HCT116 (cell line): Measurements from ENCODE around the gene TUBD1. TPM values are rescaled to one million over a fixed set of nuclear protein-coding genes. Genes with fewer than 3 reads are reported as not detected.

Source experiments
- ATAC-seq: fragments of 200-7000 bp; cut with Tn5 transposase; 2 replicates; pipeline ENCODE4 v1.9.1; 2020; ENCODE audit warnings: mild to moderate bottlenecking, moderate library complexity
- BruUV-seq: library from RNA; stranded (reverse); fragments of 400-500 nt; replicated peaks from 2 replicates; lab custom pipeline; 2021; lab: Mats Ljungman, UMichigan
- CTCF ChIA-PET: fragments of 300-600 bp; sonication (Branson Sonifier 250); formaldehyde crosslinking; loops from one replicate; lab custom pipeline; 2021; ENCODE audit warnings: antibody characterized with exemption; lab: Charles Lee
- POLR2A ChIA-PET: fragments of 300-600, 350-600 bp; sonication (Branson Sonifier 250); formaldehyde crosslinking; loops from one replicate; lab custom pipeline; 2021; ENCODE audit warnings: antibody characterized with exemption; lab: Charles Lee
- RAD21 ChIA-PET, 2 experiments: fragments of 300-600 bp; sonication (Branson Sonifier 250); formaldehyde crosslinking; loops; one replicate each; lab custom pipeline; 2023; ENCODE audit warnings: low total read pairs in 2 of 2; ENCODE audit not compliant: uncharacterized antibody in 2 of 2, unreplicated experiment in 2 of 2, low non-redundant PET in 1 of 2; lab: Charles Lee
- DNase-seq: peaks from one replicate; pipeline ENCODE4 v3.0.0-alpha.2; 2010; ENCODE audit warnings: low read depth, low spot score
- H2AFZ ChIP-seq: fragments of 200-600 bp; shearing (Covaris generic), sonication (generic); 2 replicates; pipeline ENCODE4 v1.6.1; 2017; ENCODE audit warnings: low read depth, mixed run types, mixed read lengths, antibody characterized with exemption, low read length; ENCODE audit not compliant: poor library complexity, severe bottlenecking
- H3K27ac ChIP-seq: 2 replicates; pipeline ENCODE4 v1.5.1; 2012; ENCODE audit warnings: low read depth, low read length
- H3K27me3 ChIP-seq: fragments of 200-600 bp; sonication (generic); 2 replicates; pipeline ENCODE4 v1.6.1; 2016; ENCODE audit warnings: mixed run types, low read length, mixed read lengths; ENCODE audit not compliant: insufficient read depth
- H3K36me3 ChIP-seq, 2 experiments: fragments of 200-500 bp in 1 of 2; fragments of 200-600 bp in 1 of 2; sonication (Bioruptor generic) in 1 of 2; sonication (generic) in 1 of 2; 2 replicates each; pipeline versions ENCODE4 v1.5.1 to v1.6.1; 2014 to 2016; ENCODE audit warnings: low read length in 2 of 2, inconsistent platforms in 1 of 2, mixed read lengths in 1 of 2, mixed run types in 1 of 2; ENCODE audit not compliant: insufficient read depth in 2 of 2, control insufficient read depth in 1 of 2
- H3K4me1 ChIP-seq, 2 experiments: fragments of 200-600 bp in 1 of 2; sonication (generic) in 1 of 2; 2 replicates each; pipeline versions ENCODE4 v1.5.1 to v1.6.1; 2012 to 2017; ENCODE audit warnings: low read length in 2 of 2, inconsistent platforms in 1 of 2, mild to moderate bottlenecking in 1 of 2, mixed read lengths in 1 of 2, mixed run types in 1 of 2, moderate library complexity in 1 of 2; ENCODE audit not compliant: insufficient read depth in 2 of 2, control insufficient read depth in 1 of 2
- H3K4me2 ChIP-seq: fragments of 200-600 bp; sonication (generic); 2 replicates; pipeline ENCODE4 v1.6.1; 2017; ENCODE audit warnings: mixed run types, low read length, mixed read lengths
- H3K4me3 ChIP-seq, 2 experiments: fragments of 200-600 bp in 1 of 2; sonication (generic) in 1 of 2; replicated peaks in 1 of 2; 2 replicates each; pipeline ENCODE4 v1.5.1; 2011 to 2016; ENCODE audit warnings: low read length in 2 of 2, control low read depth in 1 of 2, low read depth in 1 of 2, mild to moderate bottlenecking in 1 of 2, mixed read lengths in 1 of 2, mixed run types in 1 of 2
- H3K79me2 ChIP-seq: fragments of 200-600 bp; sonication (generic); 2 replicates; pipeline ENCODE4 v1.6.1; 2017; ENCODE audit warnings: mild to moderate bottlenecking, mixed run types, low read length, moderate library complexity, mixed read lengths; ENCODE audit not compliant: insufficient read depth
- H3K9ac ChIP-seq: fragments of 200-600 bp; sonication (generic); 2 replicates; pipeline ENCODE4 v1.6.1; 2016; ENCODE audit warnings: low read length, mixed read lengths
- H3K9me2 ChIP-seq: fragments of 200-600 bp; sonication (generic), shearing (Covaris generic); 2 replicates; pipeline ENCODE4 v1.6.1; 2017; ENCODE audit warnings: mixed run types, mild to moderate bottlenecking, moderate library complexity; ENCODE audit not compliant: insufficient read depth
- H3K9me3 ChIP-seq, 2 experiments: fragments of 200-500 bp in 1 of 2; fragments of 200-600 bp in 1 of 2; sonication (Bioruptor generic) in 1 of 2; sonication (generic) in 1 of 2; 2 replicates each; pipeline ENCODE4 v1.6.1; 2014 to 2017; ENCODE audit warnings: low read length in 2 of 2, mixed read lengths in 2 of 2, inconsistent platforms in 1 of 2, low read depth in 1 of 2, mild to moderate bottlenecking in 1 of 2, mixed run types in 1 of 2, moderate library complexity in 1 of 2; ENCODE audit not compliant: control insufficient read depth in 1 of 2, insufficient read depth in 1 of 2
- H4K20me1 ChIP-seq: fragments of 200-600 bp; sonication (generic), shearing (Covaris generic); 2 replicates; pipeline ENCODE4 v1.6.1; 2017; ENCODE audit warnings: mixed run types, mild to moderate bottlenecking, moderate library complexity; ENCODE audit not compliant: insufficient read depth
- CBX3 ChIP-seq: IDR thresholded peaks from 2 replicates; pipeline ENCODE4 v1.6.1; 2012; ENCODE audit warnings: low read depth
- CTCF ChIP-seq, 3 experiments: fragments of 200-600 bp in 1 of 3; sonication (generic) in 1 of 3; IDR thresholded peaks in 2 of 3; conservative IDR thresholded peaks in 1 of 3; 2 replicates each; pipeline ENCODE4 v1.5.1; 2012 to 2017; ENCODE audit warnings: low read depth in 2 of 3, low read length in 2 of 3, antibody characterized with exemption in 1 of 3, borderline replicate concordance in 1 of 3, control low read depth in 1 of 3, mild to moderate bottlenecking in 1 of 3, mixed read lengths in 1 of 3, mixed run types in 1 of 3, moderate library complexity in 1 of 3; ENCODE audit not compliant: insufficient read depth in 1 of 3
- EGR1 ChIP-seq: IDR thresholded peaks from 2 replicates; pipeline ENCODE4 v1.6.1; 2012; ENCODE audit warnings: low read depth
- ELF1 ChIP-seq: IDR thresholded peaks from 2 replicates; pipeline ENCODE4 v1.6.1; 2012; ENCODE audit warnings: low read depth, borderline replicate concordance
- EZH2 ChIP-seq: fragments of 200-600 bp; sonication (generic); IDR thresholded peaks from 2 replicates; pipeline ENCODE4 v1.6.1; 2017; ENCODE audit warnings: antibody characterized with exemption, mixed run types
- EZH2phosphoT487 ChIP-seq: fragments of 200-600 bp; IDR thresholded peaks from 2 replicates; pipeline ENCODE4 v1.6.1; 2018; ENCODE audit warnings: antibody characterized with exemption, borderline replicate concordance
- JUND ChIP-seq: IDR thresholded peaks from 2 replicates; pipeline ENCODE4 v1.6.1; 2012
- MAX ChIP-seq: IDR thresholded peaks from 2 replicates; pipeline ENCODE4 v1.6.1; 2012
- POLR2AphosphoS5 ChIP-seq: IDR thresholded peaks from 2 replicates; pipeline ENCODE4 v1.6.1; 2011; ENCODE audit warnings: mild to moderate bottlenecking, low read depth, low read length, moderate library complexity
- RAD21 ChIP-seq: IDR thresholded peaks from 2 replicates; pipeline ENCODE4 v1.6.1; 2012; ENCODE audit warnings: low read depth, mild to moderate bottlenecking
- TCF7L2 ChIP-seq: IDR thresholded peaks from 2 replicates; pipeline ENCODE4 v1.7.0; 2011; ENCODE audit warnings: borderline replicate concordance, inconsistent platforms; ENCODE audit not compliant: insufficient read depth, insufficient read length; ENCODE audit errors: extremely low read depth
- YY1 ChIP-seq: IDR thresholded peaks from 2 replicates; pipeline ENCODE4 v1.6.1; 2011; ENCODE audit warnings: low read length, low read depth, moderate library complexity, mild to moderate bottlenecking; ENCODE audit not compliant: insufficient replicate concordance; ENCODE audit errors: extremely low read depth
- ZBTB33 ChIP-seq: IDR thresholded peaks from 2 replicates; pipeline ENCODE4 v1.6.1; 2011; ENCODE audit warnings: mild to moderate bottlenecking, low read length, moderate library complexity; ENCODE audit not compliant: insufficient replicate concordance; ENCODE audit errors: extremely low read depth
- ZNF274 ChIP-seq: fragments of 200-500 bp; sonication (Bioruptor generic); IDR thresholded peaks from 2 replicates; pipeline ENCODE4 v1.6.1; 2014; ENCODE audit warnings: mild to moderate bottlenecking, low read depth, low read length, inconsistent platforms
- intact Hi-C: fragments of 100-400 bp; cut with micrococcal nuclease; formaldehyde crosslinking; loops from 2 replicates; pipeline ENCODE4 v1.10.0; 2022
- total RNA-seq: library from RNA; stranded (reverse); gene quantifications from one replicate; pipeline ENCODE4 v1.2.1, GENCODE V29; 2021; ENCODE audit not compliant: unreplicated experiment
- TF ChIP-seq, protein P1 (sequence below): IDR thresholded peaks from 2 replicates; pipeline ENCODE4 v1.6.1; 2012
- TF ChIP-seq, protein P2 (sequence below): IDR thresholded peaks from 2 replicates; pipeline ENCODE4 v1.6.1; 2012; ENCODE audit warnings: low read depth

TUBD1 gene
- total RNA-seq, 1 experiment from 2014 or later: 13.0 TPM

- TF ChIP-seq MAX (no peak), ZNF274 (no peak), EGR1 (no peak), EZH2phosphoT487 (no peak), POLR2AphosphoS5 (no peak), EZH2 (no peak), TCF7L2 (no peak)
- TF ChIP-seq, protein P1, sequence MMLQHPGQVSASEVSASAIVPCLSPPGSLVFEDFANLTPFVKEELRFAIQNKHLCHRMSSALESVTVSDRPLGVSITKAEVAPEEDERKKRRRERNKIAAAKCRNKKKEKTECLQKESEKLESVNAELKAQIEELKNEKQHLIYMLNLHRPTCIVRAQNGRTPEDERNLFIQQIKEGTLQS: no peak
Measured at GRCh38 chr17:59814685-59815084, 78.1 kb downstream of the TUBD1 start (continued).

DNA sequence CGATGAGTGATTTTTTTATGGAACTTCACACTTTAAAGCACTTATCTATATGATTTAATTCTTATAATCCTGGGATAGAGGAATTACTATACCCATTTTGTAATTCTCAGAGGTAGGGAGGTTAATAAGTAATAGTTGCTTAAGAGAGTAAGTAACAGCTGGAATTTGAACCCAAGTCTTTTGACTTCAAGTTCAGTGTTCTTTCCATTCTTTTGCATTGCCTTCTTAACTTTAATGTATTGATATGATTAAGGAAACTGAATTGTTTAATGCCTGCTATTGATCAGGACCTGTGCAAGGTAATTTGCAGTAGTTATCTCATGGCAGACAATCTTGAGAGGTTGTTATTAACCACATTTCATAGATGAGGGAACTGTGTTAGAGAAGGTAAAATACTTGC, 78.5 kb downstream of the TUBD1 start:
- intact Hi-C loops: no loop called here
- Histone ChIP-seq H4K20me1 (no peaks in the 10 kb centered on the region), H3K27ac (no peak overlapping the region), H3K79me2 (no peaks in the 10 kb centered on the region), H3K9me2 (no peaks in the 10 kb centered on the region), H3K36me3 (peaks cover 2 to 13% of the 10 kb centered on the region in 2 experiments; a peak in 1 of 4 replicates), H3K9me3 (no peaks in the 10 kb centered on the region), H3K27me3 (no peaks in the 10 kb centered on the region), H3K4me3 (no peak overlapping the region), H2AFZ (no peak overlapping the region), H3K4me1 (peaks cover 12 to 21% of the 10 kb centered on the region in 2 experiments), H3K4me2 (no peak overlapping the region), H3K9ac (no peak overlapping the region)
- ChIA-PET CTCF (interaction anchor here (0.7 kb wide), 1 partner anchor 45 kb away, joined by 3 read pairs; no protein-coding TSS in a partner anchor), RAD21 (no interaction called here), POLR2A (interaction anchor here (0.6 to 1.4 kb wide), 4 partner anchors 11 to 18 kb away, joined by 3 to 5 read pairs (median 4); no protein-coding TSS in a partner anchor)
- BruUV-seq: no TSS peak
- ATAC-seq (no peak), DNase-seq (no peak)
- TF ChIP-seq JUND (no peak), ELF1 (no peak), CTCF (IDR thresholded peaks at IDR 0.05 in 2 of 3, conservative IDR thresholded peaks at IDR 0.05 in 1 of 3; ENCODE audit: borderline replicate concordance in 1 of 3, insufficient read depth in 1 of 3, low read depth in 2 of 3, low read length in 2 of 3) (no peak), RAD21 (no peak), YY1 (no peak), CBX3 (no peak), EZH2 (no peak), EGR1 (no peak), ZBTB33 (no peak)
- TF ChIP-seq, protein P1: no peak
- TF ChIP-seq, protein P2, sequence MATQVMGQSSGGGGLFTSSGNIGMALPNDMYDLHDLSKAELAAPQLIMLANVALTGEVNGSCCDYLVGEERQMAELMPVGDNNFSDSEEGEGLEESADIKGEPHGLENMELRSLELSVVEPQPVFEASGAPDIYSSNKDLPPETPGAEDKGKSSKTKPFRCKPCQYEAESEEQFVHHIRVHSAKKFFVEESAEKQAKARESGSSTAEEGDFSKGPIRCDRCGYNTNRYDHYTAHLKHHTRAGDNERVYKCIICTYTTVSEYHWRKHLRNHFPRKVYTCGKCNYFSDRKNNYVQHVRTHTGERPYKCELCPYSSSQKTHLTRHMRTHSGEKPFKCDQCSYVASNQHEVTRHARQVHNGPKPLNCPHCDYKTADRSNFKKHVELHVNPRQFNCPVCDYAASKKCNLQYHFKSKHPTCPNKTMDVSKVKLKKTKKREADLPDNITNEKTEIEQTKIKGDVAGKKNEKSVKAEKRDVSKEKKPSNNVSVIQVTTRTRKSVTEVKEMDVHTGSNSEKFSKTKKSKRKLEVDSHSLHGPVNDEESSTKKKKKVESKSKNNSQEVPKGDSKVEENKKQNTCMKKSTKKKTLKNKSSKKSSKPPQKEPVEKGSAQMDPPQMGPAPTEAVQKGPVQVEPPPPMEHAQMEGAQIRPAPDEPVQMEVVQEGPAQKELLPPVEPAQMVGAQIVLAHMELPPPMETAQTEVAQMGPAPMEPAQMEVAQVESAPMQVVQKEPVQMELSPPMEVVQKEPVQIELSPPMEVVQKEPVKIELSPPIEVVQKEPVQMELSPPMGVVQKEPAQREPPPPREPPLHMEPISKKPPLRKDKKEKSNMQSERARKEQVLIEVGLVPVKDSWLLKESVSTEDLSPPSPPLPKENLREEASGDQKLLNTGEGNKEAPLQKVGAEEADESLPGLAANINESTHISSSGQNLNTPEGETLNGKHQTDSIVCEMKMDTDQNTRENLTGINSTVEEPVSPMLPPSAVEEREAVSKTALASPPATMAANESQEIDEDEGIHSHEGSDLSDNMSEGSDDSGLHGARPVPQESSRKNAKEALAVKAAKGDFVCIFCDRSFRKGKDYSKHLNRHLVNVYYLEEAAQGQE: no peak
